HG02981 (cell line): ENCODE measurements around the gene NADSYN1.

Experiments used
- ATAC-seq: cut with Tn5 transposase; IDR thresholded peaks from one replicate; pipeline ENCODE4 v1.9.1; 2021; ENCODE audit warnings: mild to moderate bottlenecking, moderate library complexity; ENCODE audit not compliant: unreplicated experiment

Gene NADSYN1

DNA sequence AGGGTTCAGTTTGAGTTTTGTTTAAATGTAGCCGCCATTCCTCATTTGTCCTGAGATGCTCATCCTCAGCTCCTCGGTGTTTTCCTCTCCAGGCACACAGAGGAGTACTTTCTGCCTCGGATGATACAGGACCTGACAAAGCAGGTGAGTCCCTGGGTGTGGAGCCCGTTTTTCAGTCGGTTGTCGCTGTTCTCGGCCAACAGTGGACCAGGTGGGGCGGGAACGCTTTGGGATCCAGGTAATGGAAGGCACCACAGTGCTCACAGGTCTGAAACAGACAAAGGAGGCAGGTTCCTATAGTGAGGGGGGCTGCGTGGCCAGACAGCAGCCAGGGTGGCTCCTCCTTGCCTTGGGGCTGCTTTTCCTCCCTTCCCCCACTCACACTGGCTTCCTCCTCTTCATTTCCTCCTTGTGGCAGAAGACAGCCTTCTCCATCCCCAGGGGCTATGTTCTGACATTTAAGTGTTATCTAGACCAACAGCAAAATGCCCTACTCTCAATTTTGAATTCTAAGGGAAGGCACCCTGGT, 19.4 kb downstream of the NADSYN1 start:
- no peak for ATAC-seq

DNA sequence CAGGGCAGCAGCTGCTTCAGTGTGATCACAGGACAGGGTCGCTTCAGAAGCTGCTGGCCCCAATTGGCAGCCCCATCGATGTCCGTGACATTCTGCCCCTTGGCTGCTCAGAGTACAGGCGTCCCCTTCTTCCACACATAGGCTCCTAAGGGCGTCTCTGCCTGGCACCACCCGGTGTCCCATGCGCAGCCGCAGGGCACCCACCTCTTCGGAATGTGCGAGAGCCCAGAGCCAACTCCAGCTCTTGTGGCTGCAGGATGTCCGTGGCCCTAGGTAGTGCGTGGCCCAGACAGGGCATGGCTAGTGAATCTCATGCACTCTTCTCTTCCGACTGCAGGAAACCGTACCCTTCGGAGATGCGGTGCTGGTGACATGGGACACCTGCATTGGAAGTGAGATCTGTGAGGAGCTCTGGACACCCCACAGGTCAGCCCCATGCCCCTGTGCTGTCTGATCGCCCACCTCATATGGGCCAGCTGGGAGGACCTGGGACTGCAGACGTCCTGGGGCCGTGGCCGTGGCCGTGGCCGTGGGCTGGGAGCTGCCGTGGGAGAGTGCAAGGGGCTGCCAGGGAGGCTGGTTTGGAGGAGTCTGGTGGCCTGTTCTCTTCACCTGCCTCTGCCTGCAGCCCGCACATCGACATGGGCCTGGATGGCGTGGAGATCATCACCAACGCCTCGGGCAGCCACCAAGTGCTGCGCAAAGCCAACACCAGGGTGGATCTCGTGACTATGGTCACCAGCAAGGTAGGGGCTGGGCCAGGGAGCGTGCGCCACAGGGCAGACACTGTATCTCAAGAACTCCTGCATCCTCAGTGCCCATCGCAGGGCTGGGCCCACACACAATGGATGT, 20.2 kb downstream of the NADSYN1 start:
- ATAC-seq: no peak

- ATAC-seq: no peak
Observed at GRCh38 chr11:71473793-71474080, 20.7 kb downstream of the NADSYN1 start.

- ATAC-seq: no peak
Observed at GRCh38 chr11:71474141-71474770, 21.3 kb downstream of the NADSYN1 start.

DNA sequence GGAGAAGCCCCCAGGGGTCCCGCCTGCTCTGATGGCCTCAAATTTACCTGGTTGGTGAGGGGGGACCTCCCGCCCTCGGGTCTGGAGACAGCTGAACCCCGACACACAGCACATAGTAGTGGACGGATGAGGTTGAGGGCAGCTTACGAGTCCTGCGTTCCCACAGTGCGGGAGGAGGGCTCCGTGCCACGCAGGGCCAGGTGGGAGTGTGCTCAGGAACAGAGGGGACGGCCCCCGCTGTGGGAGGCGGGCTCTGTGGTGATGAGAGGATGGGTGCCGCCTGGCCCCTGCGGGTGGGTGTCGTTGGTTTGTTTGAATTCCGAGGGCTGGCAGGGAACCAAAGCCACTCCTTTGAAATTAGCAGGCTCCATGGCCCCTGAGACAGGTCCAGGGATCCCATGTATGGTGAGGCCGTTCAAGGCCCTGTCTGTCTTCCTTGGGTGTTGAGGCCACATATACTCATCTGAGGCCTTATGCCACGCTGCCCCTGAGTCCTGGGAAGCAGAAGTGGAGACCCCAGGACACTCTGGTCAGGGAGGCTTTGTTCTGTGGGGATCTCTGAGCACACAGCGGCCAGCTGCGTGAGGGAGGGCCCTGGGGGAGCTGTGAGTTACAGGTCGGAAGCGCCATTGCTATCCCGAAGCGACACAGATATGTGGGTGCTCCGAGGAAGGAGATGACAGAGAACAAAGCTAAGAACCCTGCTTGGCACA, 21.9 kb downstream of the NADSYN1 start:
- no peak for ATAC-seq

- no peak for ATAC-seq
Observed at GRCh38 chr11:71476031-71476430, 23.0 kb downstream of the NADSYN1 start.

- ATAC-seq: no peak
Observed at GRCh38 chr11:71476926-71477640, 24.1 kb downstream of the NADSYN1 start.

- ATAC-seq: no peak
Observed at GRCh38 chr11:71477641-71478527, 24.9 kb downstream of the NADSYN1 start.

- ATAC-seq: no peak
Observed at GRCh38 chr11:71478528-71478840, 25.5 kb downstream of the NADSYN1 start.

DNA sequence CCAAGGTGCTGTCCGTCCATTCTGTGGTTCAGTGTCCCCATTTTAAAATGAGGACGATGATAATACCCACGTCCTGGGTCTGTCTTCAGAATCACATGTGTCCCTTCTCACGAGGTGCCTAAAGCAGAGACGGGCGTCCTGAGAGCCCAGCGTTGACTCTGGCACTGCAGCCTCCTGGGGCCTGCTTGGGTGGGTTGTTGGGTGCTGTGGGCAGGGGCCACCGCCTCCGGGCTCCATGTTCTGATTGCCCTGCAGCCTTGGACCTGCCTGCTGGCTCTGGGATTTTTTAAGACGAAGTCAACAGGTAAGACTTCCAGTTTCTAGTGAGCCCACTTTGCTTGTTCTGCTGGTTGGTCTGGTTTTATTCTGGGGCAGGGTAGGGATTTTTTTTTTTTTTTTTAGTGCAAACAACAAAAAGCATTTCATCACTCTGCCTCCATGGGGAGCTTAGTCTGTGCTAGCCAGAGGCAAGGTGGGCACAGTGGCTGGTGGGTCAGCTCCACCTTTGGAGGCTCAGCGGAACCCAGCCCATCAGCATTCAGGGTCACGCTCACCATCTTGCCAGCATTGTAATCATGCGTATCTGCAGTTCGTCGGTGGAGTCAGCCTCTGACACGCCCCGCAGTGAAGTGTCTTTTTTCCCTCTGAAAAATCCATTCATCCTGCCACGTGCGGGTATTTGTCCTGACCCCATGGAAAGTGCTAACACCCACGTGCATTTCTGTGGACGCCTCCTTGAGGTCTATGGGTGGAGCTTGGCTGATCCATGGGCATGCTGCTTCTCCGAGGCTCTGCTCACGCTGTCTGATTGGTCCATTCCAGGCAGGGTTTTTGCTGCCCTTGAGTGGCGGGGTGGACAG, 28.3 kb downstream of the NADSYN1 start:
- ATAC-seq: no peak

GRCh38 chr11:71482216-71482615, 29.2 kb downstream of the NADSYN1 start:
- ATAC-seq: no peak

DNA sequence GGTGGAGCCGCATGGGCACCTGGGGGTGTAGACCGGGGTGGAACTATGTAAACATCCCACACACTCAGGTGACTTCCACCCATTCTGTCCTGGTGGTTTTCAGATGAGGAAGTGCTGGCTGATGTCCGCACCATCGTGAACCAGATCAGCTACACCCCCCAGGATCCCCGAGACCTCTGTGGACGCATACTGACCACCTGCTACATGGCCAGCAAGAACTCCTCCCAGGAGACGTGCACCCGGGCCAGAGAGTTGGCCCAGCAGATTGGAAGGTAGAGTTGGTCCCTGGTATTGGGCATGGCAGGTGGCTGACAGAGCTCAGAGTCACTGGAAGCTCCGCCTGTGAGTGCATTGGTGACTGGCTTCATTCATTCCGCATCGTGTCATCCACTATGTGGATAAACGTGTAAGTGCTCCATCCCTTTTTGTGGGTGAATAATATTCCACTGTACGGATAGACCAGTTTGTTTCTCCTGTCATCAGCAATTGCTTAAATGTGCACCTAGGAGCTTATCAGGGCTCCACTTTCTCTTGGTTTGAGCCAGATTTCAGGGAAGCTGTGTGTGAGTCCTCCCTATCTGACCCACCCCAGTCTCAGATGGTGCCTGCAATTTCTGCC, 29.9 kb downstream of the NADSYN1 start:
- no peak for ATAC-seq

GRCh38 chr11:71483692-71484091, 30.7 kb downstream of the NADSYN1 start:
- no peak for ATAC-seq

DNA sequence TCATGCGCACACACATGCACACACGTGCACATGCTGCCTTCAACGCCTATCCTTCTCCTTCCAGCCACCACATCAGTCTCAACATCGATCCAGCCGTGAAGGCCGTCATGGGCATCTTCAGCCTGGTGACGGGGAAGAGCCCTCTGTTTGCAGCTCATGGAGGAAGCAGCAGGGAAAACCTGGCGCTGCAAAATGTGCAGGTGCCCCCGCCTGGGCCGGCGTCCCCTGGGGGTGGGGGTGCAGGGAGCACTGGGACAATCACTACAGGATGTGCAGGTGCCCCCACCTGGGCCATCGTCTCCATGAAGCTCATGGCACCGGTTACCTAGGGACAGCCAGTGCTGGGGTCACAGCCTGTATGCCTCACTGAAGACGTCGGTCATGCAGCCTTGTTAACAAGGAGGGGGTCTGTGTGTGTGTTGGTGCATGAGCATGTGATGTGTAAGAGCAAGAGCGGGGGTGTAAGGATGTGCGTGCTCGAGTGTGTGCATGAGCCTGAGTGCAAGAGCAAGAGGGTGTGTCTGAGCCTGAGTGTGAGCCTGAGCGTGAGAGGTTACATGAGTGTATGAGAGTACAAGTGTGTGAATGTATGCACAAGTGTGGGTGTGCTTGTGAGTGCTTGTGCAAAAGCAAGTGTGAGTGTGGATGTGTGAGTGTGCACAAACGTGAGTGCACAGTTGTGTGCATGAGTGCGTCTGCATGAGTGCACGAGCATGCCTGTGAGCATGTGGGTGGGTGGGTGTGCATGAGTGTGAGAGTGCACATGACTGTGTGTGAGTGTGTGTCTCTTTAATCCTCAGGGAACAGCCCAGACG, 31.5 kb downstream of the NADSYN1 start:
- ATAC-seq: no peak

GRCh38 chr11:71485063-71485399, 32.0 kb downstream of the NADSYN1 start:
- no peak for ATAC-seq

DNA sequence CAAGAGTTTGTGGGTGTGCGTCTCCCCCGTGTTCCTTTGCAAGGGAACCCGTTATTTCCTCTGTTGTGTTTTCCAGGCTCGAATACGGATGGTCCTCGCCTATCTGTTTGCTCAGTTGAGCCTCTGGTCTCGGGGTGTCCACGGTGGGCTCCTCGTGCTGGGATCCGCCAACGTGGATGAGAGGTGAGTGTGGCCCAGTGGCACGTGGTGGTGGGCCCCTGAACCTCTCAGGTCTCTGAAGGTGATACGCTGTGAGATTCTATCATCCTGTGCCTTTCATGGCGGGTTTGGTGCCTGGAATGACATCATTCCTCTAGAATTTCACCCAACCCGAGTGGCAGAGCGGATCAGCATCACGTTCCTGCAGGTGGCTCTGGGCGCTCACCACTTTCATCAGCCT, 32.5 kb downstream of the NADSYN1 start:
- no peak for ATAC-seq

GRCh38 chr11:71486320-71486719, 33.3 kb downstream of the NADSYN1 start:
- ATAC-seq: no peak

GRCh38 chr11:71488681-71489270, 35.8 kb downstream of the NADSYN1 start:
- ATAC-seq: no peak
